Endothelial cell of umbilical vein (primary cell): Measurements from ENCODE around the gene KRTAP25-1. TPM values are rescaled to one million over a fixed set of nuclear protein-coding genes. Genes with fewer than 3 reads are reported as not detected.

Source experiments
- BruUV-seq: library from RNA; stranded (reverse); fragments of 400-500 nt; replicated peaks from 2 replicates; lab custom pipeline; 2021; lab: Mats Ljungman, UMichigan
- CTCF ChIA-PET: fragments of 300-600, 350-600 bp; sonication (Branson Sonifier 250); formaldehyde crosslinking; loops from one replicate; lab custom pipeline; 2021; ENCODE audit warnings: antibody characterized with exemption, inconsistent platforms; lab: Charles Lee
- POLR2A ChIA-PET: fragments of 300-600, 350-600 bp; sonication (Branson Sonifier 250); formaldehyde crosslinking; loops from one replicate; lab custom pipeline; 2021; ENCODE audit warnings: antibody characterized with exemption, inconsistent platforms; lab: Charles Lee
- DNase-seq: peaks from one replicate; pipeline ENCODE4 v3.0.0-alpha.2; 2011; ENCODE audit warnings: low read depth, low spot score
- FAIRE-seq: peaks from 2 replicates; lab custom pipeline; 2011; peaks lifted over from hg19 to GRCh38; lab: Jason Lieb, UNC
- H2AFZ ChIP-seq: 2 replicates; pipeline ENCODE4 v1.6.0; 2012; ENCODE audit warnings: low read depth, low read length, control low read depth, inconsistent platforms
- H3K27ac ChIP-seq: 2 replicates; pipeline ENCODE4 v1.5.1; 2011; ENCODE audit warnings: low read depth, mild to moderate bottlenecking, control low read depth, low read length, moderate library complexity; ENCODE audit not compliant: insufficient read depth
- H3K27me3 ChIP-seq, 2 experiments: 2 replicates each; pipeline versions ENCODE4 v1.6.0 to v1.6.1; 2011; ENCODE audit warnings: low read length in 2 of 2, mixed read lengths in 1 of 2; ENCODE audit not compliant: control insufficient read depth in 2 of 2, insufficient read depth in 2 of 2
- H3K36me3 ChIP-seq, 2 experiments: 2 replicates in 1 of 2; 3 replicates in 1 of 2; pipeline ENCODE4 v1.5.1; 2011; ENCODE audit warnings: low read length in 2 of 2, mild to moderate bottlenecking in 1 of 2, moderate library complexity in 1 of 2; ENCODE audit not compliant: control insufficient read depth in 2 of 2, insufficient read depth in 2 of 2; ENCODE audit errors: extremely low read depth in 1 of 2
- H3K4me1 ChIP-seq: 3 replicates; pipeline ENCODE4 v1.5.1; 2011; ENCODE audit warnings: mild to moderate bottlenecking, low read length; ENCODE audit not compliant: control insufficient read depth, insufficient read depth; ENCODE audit errors: extremely low read depth
- H3K4me2 ChIP-seq: 2 replicates; pipeline ENCODE4 v1.6.1; 2011; ENCODE audit warnings: low read length, control low read depth, mixed read lengths; ENCODE audit not compliant: insufficient read depth
- H3K4me3 ChIP-seq, 3 experiments: fragments of 200-600 bp in 1 of 3; sonication (generic), shearing (Covaris generic) in 1 of 3; replicated peaks in 1 of 3; 2 replicates each; pipeline ENCODE4 v1.5.1; 2011 to 2016; ENCODE audit warnings: control low read depth in 3 of 3, low read length in 3 of 3, mild to moderate bottlenecking in 2 of 3, inconsistent platforms in 1 of 3, low read depth in 1 of 3, moderate library complexity in 1 of 3; ENCODE audit not compliant: insufficient read depth in 1 of 3
- H3K79me2 ChIP-seq: 2 replicates; pipeline ENCODE4 v1.6.0; 2012; ENCODE audit warnings: low read length, inconsistent platforms; ENCODE audit not compliant: control insufficient read depth, insufficient read depth
- H3K9ac ChIP-seq: replicated peaks from 2 replicates; pipeline ENCODE3; 2011; ENCODE audit warnings: low read length, control low read depth; ENCODE audit not compliant: insufficient read depth; ENCODE audit errors: extremely low read depth
- H3K9me1 ChIP-seq: replicated peaks from 3 replicates; pipeline ENCODE4 v1.6.0; 2011; ENCODE audit warnings: mild to moderate bottlenecking, low read length; ENCODE audit not compliant: control insufficient read depth, insufficient read depth; ENCODE audit errors: extremely low read depth
- H3K9me3 ChIP-seq: replicated peaks from 2 replicates; pipeline ENCODE4 v1.5.1; 2012; ENCODE audit warnings: low read length, inconsistent platforms; ENCODE audit not compliant: control insufficient read depth, insufficient read depth
- H4K20me1 ChIP-seq: replicated peaks from 2 replicates; pipeline ENCODE3; 2011; ENCODE audit warnings: mild to moderate bottlenecking, low read length; ENCODE audit not compliant: control insufficient read depth, insufficient read depth; ENCODE audit errors: extremely low read depth
- CTCF ChIP-seq, 2 donors: IDR thresholded peaks; 1 replicate in 1 of 2; 2 replicates in 1 of 2; pipeline ENCODE4 v1.5.1; 2011; ENCODE audit warnings: low read length in 2 of 2, mild to moderate bottlenecking in 2 of 2, moderate library complexity in 2 of 2, control low read depth in 1 of 2, inconsistent platforms in 1 of 2, low read depth in 1 of 2; ENCODE audit not compliant: insufficient read depth in 1 of 2; ENCODE audit errors: extremely low read depth in 1 of 2
- EZH2 ChIP-seq: IDR thresholded peaks from 2 replicates; pipeline ENCODE4 v1.6.1; 2012; ENCODE audit warnings: borderline replicate concordance, low read depth, mild to moderate bottlenecking, moderate library complexity, low read length, inconsistent platforms; ENCODE audit not compliant: severe bottlenecking
- FOS ChIP-seq: IDR thresholded peaks from 2 replicates; pipeline ENCODE4 v1.6.1; 2011; ENCODE audit warnings: mild to moderate bottlenecking, low read length, moderate library complexity, borderline replicate concordance; ENCODE audit not compliant: insufficient read depth
- GATA2 ChIP-seq: IDR thresholded peaks from 2 replicates; pipeline ENCODE4 v1.7.0; 2011; ENCODE audit warnings: low read depth, mild to moderate bottlenecking, moderate library complexity, mixed read lengths, low read length; ENCODE audit not compliant: insufficient read length, insufficient read depth
- MAX ChIP-seq: IDR thresholded peaks from 2 replicates; pipeline ENCODE4 v1.6.1; 2011; ENCODE audit not compliant: insufficient read depth, insufficient read length
- MYC ChIP-seq: IDR thresholded peaks from one replicate; pipeline ENCODE4 v1.6.1; 2011; ENCODE audit warnings: mild to moderate bottlenecking, low read depth, low read length
- POLR2A ChIP-seq: IDR thresholded peaks from 2 replicates; pipeline ENCODE4 v1.6.1; 2012; ENCODE audit warnings: low read depth, mild to moderate bottlenecking, control low read depth, low read length
- POLR2AphosphoS5 ChIP-seq: IDR thresholded peaks from 2 replicates; pipeline ENCODE4 v1.6.1; 2012; ENCODE audit warnings: low read depth, mild to moderate bottlenecking, control low read depth, low read length, moderate library complexity; ENCODE audit not compliant: insufficient read depth
- dilution Hi-C: fragments of 300-500 bp; cut with MboI; formaldehyde crosslinking; loops from one replicate; pipeline ENCODE4 v1.15.0; 2019; ENCODE audit warnings: low sequenced_read_pairs; ENCODE audit not compliant: extremely low pct_ligation_motif_present
- intact Hi-C: fragments of 100-400 bp; cut with micrococcal nuclease; formaldehyde crosslinking; loops from one replicate; pipeline ENCODE4 v1.10.0; 2022
- polyA plus RNA-seq, 4 experiments: library from polyadenylated mRNA; depleted of rRNA in 3 of 4; stranded (reverse) in 3 of 4; unstranded in 1 of 4; fragments of >200 nt; gene quantifications; 2 replicates each; pipeline versions ENCODE4 v1.2.1 to v1.2.3, GENCODE V29; 2011 to 2012; ENCODE audit warnings: missing spikeins in 1 of 4
- total RNA-seq: library from RNA; stranded (reverse); gene quantifications from 2 replicates; pipeline ENCODE4 v1.2.3, GENCODE V29; 2021

KRTAP25-1 gene
- total and polyA plus RNA-seq, 2 donors (not counting 3 experiments of a cell fraction or from before 2014, with no cell fraction given): not detected

- peaks cover 5% of the 10 kb centered on the region for H3K9me3 ChIP-seq
- H2AFZ ChIP-seq: no peak overlapping the region
- TF ChIP-seq MAX (no peak), POLR2AphosphoS5 (no peak), GATA2 (no peak), MYC (no peak), CTCF (IDR thresholded peaks at IDR 0.05; ENCODE audit: extremely low read depth in 1 of 2, insufficient read depth in 1 of 2, low read depth in 1 of 2, low read length in 2 of 2) (no peak), FOS (no peak), EZH2 (no peak), POLR2A (no peak)
- DNase-seq (no peak), FAIRE-seq (no peak)
- no peaks in the 10 kb centered on the region for H3K79me2 ChIP-seq
- no peaks in the 10 kb centered on the region for H3K4me1 ChIP-seq
- H3K9ac ChIP-seq: no peak overlapping the region
- H3K4me2 ChIP-seq: no peak overlapping the region
- H3K4me3 ChIP-seq: no peak overlapping the region
- no peaks in the 10 kb centered on the region for H3K27me3 ChIP-seq
- H3K36me3 ChIP-seq: no peaks in the 10 kb centered on the region
- no peaks in the 10 kb centered on the region for H4K20me1 ChIP-seq
- no peaks in the 10 kb centered on the region for H3K9me1 ChIP-seq
- dilution Hi-C loops (no loop called here), intact Hi-C loops (no loop called here)
- CTCF ChIA-PET: no interaction called here
- no peak overlapping the region for H3K27ac ChIP-seq
- POLR2A ChIA-PET: no interaction called here
- no TSS peak for BruUV-seq
These were observed 40.5 kb downstream of the KRTAP25-1 start for GRCh38 chr21:30248844-30249243.
